Duodenal mucosa (tissue), 2 donors: Measurements from ENCODE around the gene ZNF292.

Experiments used
- H3K27ac ChIP-seq: one replicate; pipeline ENCODE4 v1.7.0; 2013; ENCODE audit warnings: low read depth, low read length
- H3K27me3 ChIP-seq, 2 donors: one replicate each; pipeline ENCODE4 v1.7.0; 2013; ENCODE audit warnings: low read length in 2 of 2, control low read depth in 1 of 2; ENCODE audit not compliant: insufficient read depth in 2 of 2, control insufficient read depth in 1 of 2
- H3K36me3 ChIP-seq, 2 donors: one replicate each; pipeline ENCODE4 v1.7.0; 2013; ENCODE audit warnings: low read length in 2 of 2, control low read depth in 1 of 2; ENCODE audit not compliant: insufficient read depth in 2 of 2, control insufficient read depth in 1 of 2
- H3K4me1 ChIP-seq, 2 donors: one replicate each; pipeline ENCODE4 v1.7.0; 2013; ENCODE audit warnings: low read length in 2 of 2, control low read depth in 1 of 2; ENCODE audit not compliant: insufficient read depth in 2 of 2, control insufficient read depth in 1 of 2
- H3K4me3 ChIP-seq, 2 donors: one replicate each; pipeline ENCODE4 v1.7.0; 2013; ENCODE audit warnings: low read length in 2 of 2, low read depth in 1 of 2
- H3K9ac ChIP-seq, 2 donors: one replicate each; pipeline ENCODE4 v1.7.0; 2013; ENCODE audit warnings: low read length in 2 of 2, low read depth in 1 of 2
- H3K9me3 ChIP-seq, 2 donors: one replicate each; pipeline ENCODE4 v1.7.0; 2013; ENCODE audit warnings: low read length in 2 of 2, control low read depth in 1 of 2; ENCODE audit not compliant: control insufficient read depth in 1 of 2

ZNF292 gene

DNA sequence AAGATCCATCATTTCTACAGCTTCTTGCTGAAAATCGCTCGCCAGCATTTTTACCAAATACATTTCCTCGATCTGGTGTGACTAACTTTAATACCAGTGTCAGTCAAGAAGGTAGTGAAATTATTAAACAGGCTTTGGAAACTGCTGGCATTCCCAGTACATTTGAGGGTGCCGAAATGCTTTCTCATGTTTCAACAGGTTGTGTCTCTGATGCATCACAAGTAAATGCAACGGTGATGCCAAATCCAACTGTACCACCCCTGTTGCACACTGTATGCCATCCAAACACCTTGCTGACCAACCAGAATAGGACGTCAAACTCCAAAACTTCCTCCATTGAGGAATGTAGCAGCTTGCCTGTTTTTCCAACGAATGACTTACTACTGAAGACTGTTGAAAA, 102.6 kb downstream of the ZNF292 start:
- H3K27me3 ChIP-seq = no peaks in the 10 kb centered on the region
- no peak overlapping the region for H3K27ac ChIP-seq
- H3K9ac ChIP-seq = no peak overlapping the region
- H3K4me1 ChIP-seq = no peaks in the 10 kb centered on the region
- no peaks in the 10 kb centered on the region for H3K9me3 ChIP-seq
- H3K4me3 ChIP-seq = no peak overlapping the region
- H3K36me3 ChIP-seq = peaks cover 43 to 48% of the 10 kb centered on the region in 2 donors

GRCh38 chr6:87259791-87260190, 104.4 kb downstream of the ZNF292 start:
- Histone ChIP-seq H3K27me3 (no peaks in the 10 kb centered on the region), H3K4me3 (no peak overlapping the region), H3K9me3 (no peaks in the 10 kb centered on the region), H3K27ac (no peak overlapping the region), H3K36me3 (peaks cover 31 to 35% of the 10 kb centered on the region in 2 donors), H3K9ac (no peak overlapping the region), H3K4me1 (no peaks in the 10 kb centered on the region)

- H3K4me1 ChIP-seq = no peaks in the 10 kb centered on the region
- H3K36me3 ChIP-seq = peaks cover 13 to 18% of the 10 kb centered on the region in 2 donors
- no peaks in the 10 kb centered on the region for H3K27me3 ChIP-seq
- no peak overlapping the region for H3K27ac ChIP-seq
- no peak overlapping the region for H3K9ac ChIP-seq
- H3K4me3 ChIP-seq = no peak overlapping the region
- no peaks in the 10 kb centered on the region for H3K9me3 ChIP-seq
Observed at GRCh38 chr6:87261534-87261933, 106.2 kb downstream of the ZNF292 start.

- Histone ChIP-seq H3K27me3 (no peaks in the 10 kb centered on the region), H3K9ac (no peak overlapping the region), H3K36me3 (no peaks in the 10 kb centered on the region), H3K4me3 (no peak overlapping the region), H3K27ac (no peak overlapping the region), H3K9me3 (no peaks in the 10 kb centered on the region), H3K4me1 (no peaks in the 10 kb centered on the region)
Observed at GRCh38 chr6:87264481-87264880, 109.1 kb downstream of the ZNF292 start.

DNA sequence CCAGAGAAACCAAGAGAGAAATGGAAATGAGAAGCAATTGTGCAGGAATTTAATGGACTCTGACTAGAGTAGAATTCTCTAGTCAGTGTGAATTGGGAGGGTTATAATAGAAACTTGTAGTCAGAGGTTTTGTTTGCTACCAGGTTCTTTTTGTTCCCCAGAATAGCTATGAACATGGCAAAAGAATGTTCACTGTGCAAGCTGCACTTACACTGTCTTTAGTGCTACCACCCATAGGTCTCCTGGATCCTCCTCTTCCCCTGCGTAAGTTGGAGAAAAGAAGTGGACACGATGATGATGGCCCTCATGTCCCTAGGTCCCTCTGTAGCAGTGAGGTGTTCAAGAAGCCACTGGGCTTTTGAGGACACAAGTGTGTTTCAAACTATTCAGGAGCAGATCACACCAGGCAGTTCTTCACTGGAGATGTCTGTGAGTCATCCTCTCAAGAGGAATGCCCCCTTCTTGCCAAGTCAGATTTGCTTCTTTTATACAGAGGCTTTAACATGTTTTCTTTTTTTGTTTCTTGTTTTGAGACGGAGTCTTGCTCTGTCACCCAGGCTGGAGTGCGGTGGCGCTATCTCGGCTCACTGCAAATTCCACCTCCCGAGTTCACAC, 119.4 kb downstream of the ZNF292 start:
- H3K4me3 ChIP-seq = no peak overlapping the region
- no peaks in the 10 kb centered on the region for H3K27me3 ChIP-seq
- no peaks in the 10 kb centered on the region for H3K4me1 ChIP-seq
- no peaks in the 10 kb centered on the region for H3K9me3 ChIP-seq
- H3K36me3 ChIP-seq = no peaks in the 10 kb centered on the region
- H3K27ac ChIP-seq = no peak overlapping the region
- H3K9ac ChIP-seq = no peak overlapping the region

- Histone ChIP-seq H3K4me3 (no peak overlapping the region), H3K9me3 (no peaks in the 10 kb centered on the region), H3K4me1 (no peaks in the 10 kb centered on the region), H3K9ac (no peak overlapping the region), H3K27ac (no peak overlapping the region), H3K27me3 (no peaks in the 10 kb centered on the region), H3K36me3 (no peaks in the 10 kb centered on the region)
Observed at GRCh38 chr6:87276624-87277023, 121.3 kb downstream of the ZNF292 start.

DNA sequence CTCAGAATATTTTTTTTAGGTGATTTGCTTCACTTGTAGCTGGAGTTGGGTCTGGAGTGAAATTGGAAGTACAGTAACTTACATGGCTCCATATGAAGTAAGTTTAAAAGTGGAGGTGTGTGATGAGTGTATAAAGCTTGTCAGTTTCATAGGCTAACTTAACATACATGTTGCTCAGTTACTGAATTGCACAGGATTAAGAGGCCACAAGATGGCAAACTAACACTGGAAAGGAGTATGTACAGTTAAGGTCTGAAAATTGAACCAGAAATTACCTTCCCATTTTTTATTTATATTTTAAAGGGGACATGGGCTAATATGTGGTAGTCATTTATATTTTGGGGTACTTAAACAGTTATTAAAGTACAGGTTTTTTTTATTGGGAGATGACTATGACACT, 121.8 kb downstream of the ZNF292 start:
- Histone ChIP-seq H3K4me3 (no peak overlapping the region), H3K4me1 (no peaks in the 10 kb centered on the region), H3K36me3 (no peaks in the 10 kb centered on the region), H3K9ac (no peak overlapping the region), H3K27ac (no peak overlapping the region), H3K9me3 (no peaks in the 10 kb centered on the region), H3K27me3 (no peaks in the 10 kb centered on the region)

- H3K9ac ChIP-seq = no peak overlapping the region
- no peaks in the 10 kb centered on the region for H3K36me3 ChIP-seq
- no peaks in the 10 kb centered on the region for H3K4me1 ChIP-seq
- no peak overlapping the region for H3K27ac ChIP-seq
- no peaks in the 10 kb centered on the region for H3K27me3 ChIP-seq
- no peaks in the 10 kb centered on the region for H3K9me3 ChIP-seq
- no peak overlapping the region for H3K4me3 ChIP-seq
Observed at GRCh38 chr6:87279196-87279595, 123.8 kb downstream of the ZNF292 start.

GRCh38 chr6:87281426-87281825, 126.1 kb downstream of the ZNF292 start:
- H3K4me3 ChIP-seq = no peak overlapping the region
- H3K36me3 ChIP-seq = no peaks in the 10 kb centered on the region
- H3K4me1 ChIP-seq = no peaks in the 10 kb centered on the region
- H3K27ac ChIP-seq = no peak overlapping the region
- H3K27me3 ChIP-seq = peaks cover 0 to 3% of the 10 kb centered on the region in 2 donors
- H3K9ac ChIP-seq = no peak overlapping the region
- H3K9me3 ChIP-seq = no peaks in the 10 kb centered on the region

DNA sequence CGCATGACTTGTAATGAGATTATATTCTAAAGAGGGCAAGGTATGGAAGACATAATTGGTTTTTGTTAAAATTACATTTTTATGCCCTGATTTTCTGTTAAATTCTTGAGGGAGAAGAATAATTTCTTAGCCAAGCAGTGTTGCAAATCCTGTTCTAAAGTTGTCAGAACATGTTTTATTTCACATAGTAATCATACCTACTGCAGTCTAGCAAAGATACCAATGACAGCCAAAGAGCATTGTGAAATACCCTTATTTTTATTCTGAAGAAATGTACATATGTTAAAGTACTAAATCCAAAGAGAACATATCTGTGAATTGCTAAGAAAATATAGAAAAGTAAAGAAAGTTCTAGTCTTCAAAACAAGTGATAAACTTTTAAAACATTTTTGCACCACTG, 127.4 kb downstream of the ZNF292 start:
- Histone ChIP-seq H3K36me3 (no peaks in the 10 kb centered on the region), H3K4me1 (no peaks in the 10 kb centered on the region), H3K27ac (no peak overlapping the region), H3K9me3 (no peaks in the 10 kb centered on the region), H3K4me3 (no peak overlapping the region), H3K9ac (no peak overlapping the region), H3K27me3 (peaks cover 0 to 3% of the 10 kb centered on the region in 2 donors)

GRCh38 chr6:87283461-87283860, 128.1 kb downstream of the ZNF292 start:
- H3K27me3 ChIP-seq = peaks cover 0 to 3% of the 10 kb centered on the region in 2 donors
- no peak overlapping the region for H3K4me3 ChIP-seq
- no peak overlapping the region for H3K9ac ChIP-seq
- no peaks in the 10 kb centered on the region for H3K4me1 ChIP-seq
- H3K36me3 ChIP-seq = no peaks in the 10 kb centered on the region
- H3K27ac ChIP-seq = no peak overlapping the region
- no peaks in the 10 kb centered on the region for H3K9me3 ChIP-seq
